EL (cell line): ENCODE measurements around the gene CFAP99.
A peak's percentile ranks its signal among the peaks of the same experiment; 100 is the strongest.
"Not testable (repeated sequence)": the region's sequence is repeated elsewhere in the genome, so short reads cannot be mapped to it uniquely, and the experiment has no call there.

Experiments used
- DNase-seq: peaks from one replicate; pipeline ENCODE4 v3.0.0-alpha.2; 2016

The CFAP99 gene

GRCh38 chr4:2418650-2419571, at the start of gene CFAP99:
Gene CFAP99 (plus strand): TSS chr4:2418955.
- peak; percentile 90 for DNase-seq

GRCh38 chr4:2370597-2371320, 48.0 kb upstream of the CFAP99 start:
- no peak for DNase-seq

GRCh38 chr4:2371765-2372487, 46.8 kb upstream of the CFAP99 start:
- DNase-seq: no peak

- DNase-seq: no peak
Observed at GRCh38 chr4:2372488-2373030, 46.2 kb upstream of the CFAP99 start.

GRCh38 chr4:2373532-2373931, 45.2 kb upstream of the CFAP99 start:
- no peak for DNase-seq

- DNase-seq: no peak
Observed at GRCh38 chr4:2375427-2375826, 43.3 kb upstream of the CFAP99 start.

- DNase-seq: no peak
Observed at GRCh38 chr4:2377241-2377640, 41.5 kb upstream of the CFAP99 start.

- DNase-seq: no peak
Observed at GRCh38 chr4:2378401-2378800, 40.4 kb upstream of the CFAP99 start.

- no peak for DNase-seq
Observed at GRCh38 chr4:2378898-2379297, 39.9 kb upstream of the CFAP99 start.

GRCh38 chr4:2380589-2380988, 38.2 kb upstream of the CFAP99 start:
- DNase-seq: not testable (repeated sequence)

- not testable (repeated sequence) for DNase-seq
Observed at GRCh38 chr4:2382769-2383202, 36.0 kb upstream of the CFAP99 start.

GRCh38 chr4:2383220-2383631, 35.5 kb upstream of the CFAP99 start:
- not testable (repeated sequence) for DNase-seq

GRCh38 chr4:2383760-2384159, 35.0 kb upstream of the CFAP99 start:
- DNase-seq: no peak

GRCh38 chr4:2384245-2384644, 34.5 kb upstream of the CFAP99 start:
- no peak for DNase-seq

GRCh38 chr4:2385516-2385915, 33.2 kb upstream of the CFAP99 start:
- no peak for DNase-seq

GRCh38 chr4:2386717-2387116, 32.0 kb upstream of the CFAP99 start:
- no peak for DNase-seq

- DNase-seq: no peak
Observed at GRCh38 chr4:2387218-2387617, 31.5 kb upstream of the CFAP99 start.

- DNase-seq: no peak
Observed at GRCh38 chr4:2387829-2388228, 30.9 kb upstream of the CFAP99 start.

- no peak for DNase-seq
Observed at GRCh38 chr4:2388429-2389182, 30.1 kb upstream of the CFAP99 start.

GRCh38 chr4:2389691-2390090, 29.1 kb upstream of the CFAP99 start:
- DNase-seq: no peak

- no peak for DNase-seq
Observed at GRCh38 chr4:2390146-2390545, 28.6 kb upstream of the CFAP99 start.

- no peak for DNase-seq
Observed at GRCh38 chr4:2390784-2391421, 27.9 kb upstream of the CFAP99 start.
